ENCODE results near the gene GPC6.

The GPC6 gene

GRCh38 chr13:93777504-93777903 lies 550.9 kb downstream of the GPC6 start:
- no peak for DNase-seq (ENCODE audit: low spot score)

GRCh38 chr13:93778548-93778947 lies 551.9 kb downstream of the GPC6 start:
- DNase-seq (ENCODE audit: low spot score), result no peak

DNA sequence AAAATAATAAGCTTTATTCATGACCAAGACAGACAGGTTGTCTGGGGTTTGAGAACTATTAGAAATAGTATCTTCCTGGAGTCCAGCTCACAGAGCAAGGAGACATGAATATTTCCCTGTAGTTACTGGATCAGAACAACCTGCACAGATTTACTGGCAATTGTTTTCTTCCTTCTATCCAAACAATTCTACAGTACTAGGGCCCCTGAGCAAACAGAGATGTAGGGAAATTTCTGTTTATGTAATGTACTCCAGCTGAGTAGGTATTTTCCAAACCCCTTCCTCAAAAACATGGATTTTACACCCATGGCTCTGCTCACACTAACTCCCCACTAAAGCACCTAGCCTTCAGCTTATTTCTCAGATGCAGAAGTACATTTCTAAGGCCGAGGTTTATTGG lies 557.6 kb downstream of the GPC6 start:
- DNase-seq (ENCODE audit: low spot score), result no peak

DNA sequence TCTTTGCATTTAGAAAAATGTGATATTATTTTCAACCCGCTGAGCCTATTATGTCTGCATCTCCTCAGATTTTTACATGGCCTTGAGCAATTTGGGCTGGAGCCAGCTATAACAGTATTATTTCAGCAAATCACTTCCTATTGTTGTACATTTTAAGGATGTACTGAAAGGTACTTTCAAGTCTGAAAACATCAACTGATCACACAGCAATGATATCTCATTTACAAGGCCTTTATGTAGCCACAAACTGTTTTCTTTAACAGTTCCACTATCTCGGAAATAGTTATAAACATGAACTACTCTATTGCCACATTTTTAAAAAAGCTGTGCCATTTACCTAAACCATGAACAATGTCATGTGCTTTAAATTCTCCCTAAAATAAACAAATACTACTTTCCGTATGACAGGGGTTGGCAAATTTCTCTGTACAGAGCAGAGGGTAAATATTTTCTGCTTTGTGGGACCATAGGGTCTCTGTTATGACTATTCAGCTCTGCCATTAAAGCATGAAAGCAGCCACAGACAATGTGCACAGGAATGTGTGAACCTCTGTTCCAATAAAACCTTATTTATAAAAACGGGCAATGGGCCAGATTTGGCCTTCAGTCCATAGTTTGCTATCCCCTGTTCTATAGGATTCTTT lies 560.4 kb downstream of the GPC6 start:
- DNase-seq (ENCODE audit: low spot score), result no peak

DNA sequence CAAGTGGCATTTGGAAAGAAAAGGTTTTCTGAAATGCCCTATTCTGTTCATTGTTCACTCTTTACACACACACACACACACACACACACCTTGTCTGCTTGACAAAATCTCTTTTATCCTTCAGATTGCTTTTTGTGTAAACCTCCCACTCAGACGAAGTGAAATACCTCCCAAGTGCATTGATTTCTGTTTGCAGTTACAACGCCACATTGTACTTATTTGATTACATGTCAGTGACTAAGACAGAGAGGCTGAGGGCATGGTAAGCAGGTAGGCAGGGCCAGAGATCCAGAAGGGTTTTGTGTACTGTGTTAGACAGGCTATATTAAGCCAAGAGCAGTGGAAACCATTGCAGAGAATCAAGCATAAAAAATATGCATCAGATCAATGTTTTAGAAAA lies 561.8 kb downstream of the GPC6 start:
- no peak for DNase-seq (ENCODE audit: low spot score)

- DNase-seq (ENCODE audit: low spot score), result no peak
Measured at GRCh38 chr13:93789058-93789457, 562.5 kb downstream of the GPC6 start.

GRCh38 chr13:93794197-93794885 lies 567.7 kb downstream of the GPC6 start:
- DNase-seq (ENCODE audit: low spot score), result no peak

DNA sequence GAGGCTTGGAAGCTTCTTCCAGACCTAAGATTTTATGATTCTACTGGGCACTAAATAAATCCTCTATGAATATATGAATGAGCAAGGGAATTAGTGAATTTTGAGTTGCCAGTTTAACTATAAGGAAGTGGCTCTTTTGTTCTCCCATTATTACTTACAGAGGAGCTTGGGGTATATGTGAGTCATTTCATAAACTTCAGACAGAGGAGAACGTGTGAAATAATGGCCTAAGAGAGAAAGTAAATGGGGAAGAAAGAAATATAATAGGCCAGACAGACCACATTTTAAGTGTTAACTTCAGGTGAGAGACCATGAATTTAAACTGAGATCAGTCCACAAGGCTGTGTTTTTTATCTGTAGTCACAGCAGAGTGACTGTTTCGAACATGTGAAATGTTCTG lies 570.9 kb downstream of the GPC6 start:
- DNase-seq (ENCODE audit: low spot score), result no peak

DNA sequence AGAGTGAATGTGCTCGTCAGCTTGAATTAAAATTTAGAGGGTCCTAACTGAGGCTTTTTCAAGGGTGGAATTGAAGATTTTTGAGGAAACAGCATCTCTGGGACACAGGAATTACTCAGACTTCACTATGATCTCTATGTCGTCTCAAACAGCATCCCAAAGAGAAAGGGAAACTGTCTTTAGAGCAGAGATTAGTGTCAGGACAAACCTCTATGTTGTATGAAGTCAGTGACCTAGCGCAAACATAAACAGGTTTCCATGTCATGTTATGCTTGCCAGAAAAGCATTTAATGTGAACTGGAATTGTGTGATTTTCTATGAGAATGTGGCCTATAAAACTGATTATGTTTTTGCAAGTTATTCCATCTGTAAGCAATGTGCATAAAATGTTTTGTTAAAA lies 573.7 kb downstream of the GPC6 start:
- DNase-seq (ENCODE audit: low spot score), result no peak

- DNase-seq (ENCODE audit: low spot score), result no peak
Measured at GRCh38 chr13:93805736-93806135, 579.1 kb downstream of the GPC6 start.

DNA sequence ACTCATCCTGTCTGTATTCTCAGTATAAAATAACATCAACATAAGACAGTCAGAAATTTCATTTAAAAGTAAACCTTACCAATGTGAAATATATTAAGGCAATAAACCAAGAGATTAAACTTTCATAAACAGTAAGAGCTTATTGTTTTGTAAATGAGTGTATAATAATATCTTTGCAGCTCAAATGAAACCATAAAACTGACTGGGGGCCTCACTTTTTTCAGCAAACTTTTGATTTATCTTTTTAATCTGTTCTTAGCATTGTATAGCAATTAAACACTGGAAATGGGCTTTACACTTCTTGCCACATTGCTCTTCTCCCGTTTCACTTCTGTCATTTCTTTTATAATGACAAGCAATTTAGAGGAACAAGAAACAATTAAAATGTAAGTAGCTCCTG lies 580.3 kb downstream of the GPC6 start:
- no peak for DNase-seq (ENCODE audit: low spot score)

DNA sequence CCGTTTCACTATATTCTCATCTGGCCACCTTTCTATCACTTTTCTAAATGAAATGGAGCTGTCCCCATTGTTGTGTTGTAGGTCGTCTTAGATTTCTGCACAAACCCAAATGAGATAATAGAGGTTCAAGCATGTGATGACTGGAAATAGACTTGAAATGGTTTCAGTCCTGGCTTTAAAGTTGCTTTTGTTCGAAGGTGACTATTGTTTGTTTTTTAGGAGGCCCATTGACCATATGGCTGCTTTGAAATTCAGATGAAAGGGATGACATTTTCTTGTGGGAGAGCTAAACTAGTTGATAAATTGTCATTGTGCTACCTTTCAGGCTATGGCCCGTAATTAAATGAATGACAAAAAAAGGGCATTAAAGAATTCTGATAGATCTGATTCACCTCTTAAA lies 583.7 kb downstream of the GPC6 start:
- no peak for DNase-seq (ENCODE audit: low spot score)

- DNase-seq (ENCODE audit: low spot score), result no peak
Measured at GRCh38 chr13:93811071-93811737, 584.6 kb downstream of the GPC6 start.

GRCh38 chr13:93811738-93812112 lies 585.1 kb downstream of the GPC6 start:
- DNase-seq (ENCODE audit: low spot score), result no peak

- no peak for DNase-seq (ENCODE audit: low spot score)
Measured at GRCh38 chr13:93814658-93815057, 588.1 kb downstream of the GPC6 start.

DNA sequence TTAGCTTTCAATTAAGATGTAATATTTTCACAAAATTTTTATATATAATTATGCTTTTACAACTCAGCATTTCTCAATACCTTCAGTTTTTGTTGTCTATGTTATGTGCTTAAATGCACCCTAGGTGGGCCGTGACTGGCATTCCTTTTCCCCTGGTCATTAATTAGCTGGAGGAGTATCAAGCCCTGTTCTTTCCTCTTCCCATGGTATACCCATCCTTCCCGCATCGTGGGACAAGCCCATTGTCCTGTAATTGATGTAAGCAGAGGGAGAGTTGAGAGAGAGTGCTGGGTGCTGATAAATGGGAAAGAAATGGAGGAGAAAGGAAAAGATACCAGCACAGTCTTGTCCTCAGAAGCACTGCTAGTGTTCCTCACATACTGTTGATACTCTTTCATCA lies 591.7 kb downstream of the GPC6 start:
- DNase-seq (ENCODE audit: low spot score), result no peak

DNA sequence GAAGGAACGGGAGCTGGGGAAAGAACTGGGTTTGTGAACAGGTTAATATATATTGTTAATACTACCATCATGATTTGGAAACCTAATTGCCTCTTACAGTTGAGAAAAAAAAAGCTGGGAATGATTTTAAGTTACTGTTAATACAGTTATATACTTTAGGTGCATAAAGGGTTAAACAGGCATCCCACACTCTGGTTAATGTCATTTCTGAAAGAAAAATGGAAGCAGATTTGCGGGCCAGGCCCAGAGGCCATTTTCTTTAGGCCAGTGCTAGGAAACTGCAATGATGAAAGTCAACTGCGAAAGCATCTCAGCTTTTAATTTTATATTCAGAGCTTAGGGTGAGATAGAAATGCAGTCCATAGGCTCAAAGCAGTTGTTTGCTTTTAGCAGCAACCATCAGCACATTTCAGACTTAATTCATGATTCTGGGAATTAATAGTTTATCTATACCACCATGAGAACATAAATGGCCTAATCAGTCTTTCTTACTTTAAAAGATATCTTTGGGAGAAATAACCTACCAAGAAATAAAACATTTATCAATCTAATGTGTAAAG lies 592.8 kb downstream of the GPC6 start:
- no peak for DNase-seq (ENCODE audit: low spot score)

DNA sequence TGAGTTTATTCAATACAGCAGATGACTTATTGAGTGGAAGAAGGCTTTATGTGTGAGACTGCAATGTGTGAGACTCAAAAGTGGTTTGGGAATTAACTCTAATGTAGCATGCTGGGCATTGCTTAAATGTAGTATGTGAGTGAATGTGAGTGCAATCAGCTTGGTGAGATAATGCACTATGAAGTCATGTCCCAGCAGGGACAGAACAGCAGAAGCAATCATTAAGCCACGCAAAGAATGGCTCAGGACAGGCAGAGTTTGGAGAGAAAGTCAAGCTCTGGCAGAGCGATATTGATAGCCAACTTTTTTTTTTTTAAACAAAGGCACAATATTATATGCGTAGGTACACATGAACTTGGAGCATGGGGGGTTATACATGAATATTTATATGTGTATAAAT lies 597.7 kb downstream of the GPC6 start:
- no peak for DNase-seq (ENCODE audit: low spot score)

- no peak for DNase-seq (ENCODE audit: low spot score)
Measured at GRCh38 chr13:93834051-93834450, 607.4 kb downstream of the GPC6 start.

- DNase-seq (ENCODE audit: low spot score), result no peak
Measured at GRCh38 chr13:93843082-93843481, 616.5 kb downstream of the GPC6 start.

GRCh38 chr13:93847162-93847561 lies 620.6 kb downstream of the GPC6 start:
- DNase-seq (ENCODE audit: low spot score), result no peak

DNA sequence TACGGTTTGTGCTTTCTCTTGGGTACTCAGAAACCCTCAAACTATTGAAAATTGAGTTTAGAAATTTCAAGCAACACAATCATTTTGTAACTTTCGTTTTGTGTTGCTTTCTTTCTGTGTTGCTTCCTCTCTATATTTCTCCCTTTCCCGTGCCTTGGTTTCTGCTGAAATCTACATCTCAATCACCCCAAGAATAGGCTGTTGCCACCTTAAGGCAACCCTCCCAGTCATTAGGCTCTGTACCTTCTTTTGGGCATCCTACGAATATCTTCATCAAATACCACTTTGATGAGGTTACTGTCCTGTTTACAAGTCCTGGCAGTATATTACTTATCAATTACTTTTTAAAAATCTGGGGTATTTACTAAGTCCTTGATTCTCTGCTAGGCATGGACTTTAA lies 621.6 kb downstream of the GPC6 start:
- no peak for DNase-seq (ENCODE audit: low spot score)

DNA sequence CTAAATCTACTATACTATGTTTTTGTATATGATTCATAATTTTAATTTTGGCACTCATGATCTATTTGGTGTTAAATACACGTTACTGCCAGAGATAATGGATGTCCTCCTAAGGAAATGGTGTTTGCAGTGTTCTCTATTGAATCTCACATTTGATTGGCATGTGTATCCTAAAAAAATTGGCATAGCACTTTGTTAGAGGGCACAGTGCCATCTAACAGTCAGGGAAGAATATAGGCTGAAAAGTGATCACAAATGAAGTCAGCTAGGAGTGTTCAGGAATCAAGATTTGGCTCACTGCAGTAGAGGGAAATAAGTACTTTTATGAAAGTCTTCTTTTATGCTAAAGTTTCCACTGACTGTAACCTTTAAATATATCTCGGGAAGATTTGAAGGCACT lies 624.6 kb downstream of the GPC6 start:
- no peak for DNase-seq (ENCODE audit: low spot score)
